WTC11 (cell line): ENCODE data around the gene SGCD. TPM values are rescaled to one million over a fixed set of nuclear protein-coding genes. Genes with fewer than 3 reads are reported as not detected.

Experiments used
- ATAC-seq: fragments of 200-7000 bp; cut with Tn5 transposase; 2 replicates; pipeline ENCODE4 v1.10.0; 2021; ENCODE audit warnings: mild to moderate bottlenecking, moderate library complexity
- CTCF ChIA-PET: fragments of 300-600 bp; sonication (Branson Sonifier 250); formaldehyde crosslinking; loops from one replicate; lab custom pipeline; 2021; ENCODE audit warnings: antibody characterized with exemption; lab: Charles Lee
- POLR2A ChIA-PET: fragments of 350-600 bp; sonication (Branson Sonifier 250); formaldehyde crosslinking; loops from one replicate; lab custom pipeline; 2021; ENCODE audit warnings: antibody characterized with exemption; lab: Charles Lee
- DNase-seq: peaks from one replicate; pipeline ENCODE4 v3.0.0; 2021; ENCODE audit warnings: low spot score
- H3K27ac Mint-ChIP-seq: 2 replicates; pipeline ENCODE4 v1.8.0; 2021; ENCODE audit warnings: mixed read lengths
- H3K27me3 Mint-ChIP-seq: 2 replicates; pipeline ENCODE4 v1.8.0; 2021; ENCODE audit warnings: low read depth, mild to moderate bottlenecking, moderate library complexity, mixed read lengths
- H3K36me3 Mint-ChIP-seq: 2 replicates; pipeline ENCODE4 v1.8.0; 2021; ENCODE audit warnings: mixed read lengths
- H3K4me1 Mint-ChIP-seq: 2 replicates; pipeline ENCODE4 v1.8.0; 2022; ENCODE audit warnings: mixed read lengths
- H3K4me3 Mint-ChIP-seq: 2 replicates; pipeline ENCODE4 v1.8.0; 2021; ENCODE audit warnings: mild to moderate bottlenecking, moderate library complexity, mixed read lengths
- H3K9me3 Mint-ChIP-seq: 2 replicates; pipeline ENCODE4 v1.8.0; 2021; ENCODE audit warnings: mixed read lengths
- ATF6 ChIP-seq: sonication (generic); formaldehyde crosslinking; IDR thresholded peaks from 2 replicates; pipeline ENCODE4 v1.8.1; 2023; ENCODE audit warnings: mild to moderate bottlenecking, missing genetic modification reagents
- CREB1 ChIP-seq: sonication (generic); formaldehyde crosslinking; IDR thresholded peaks from 2 replicates; pipeline ENCODE4 v1.8.0; 2023; ENCODE audit warnings: mild to moderate bottlenecking, missing genetic modification reagents
- E2F5 ChIP-seq: sonication (generic); formaldehyde crosslinking; IDR thresholded peaks from 2 replicates; pipeline ENCODE4 v1.8.1; 2022; ENCODE audit warnings: mild to moderate bottlenecking, moderate library complexity, missing genetic modification reagents
- ELF4 ChIP-seq: sonication (generic); formaldehyde crosslinking; IDR thresholded peaks from 2 replicates; pipeline ENCODE4 v1.8.1; 2022; ENCODE audit warnings: low read depth, mild to moderate bottlenecking, moderate library complexity, missing genetic modification reagents
- FOXJ3 ChIP-seq: sonication (generic); formaldehyde crosslinking; IDR thresholded peaks from 2 replicates; pipeline ENCODE4 v1.9.0; 2021; ENCODE audit warnings: missing genetic modification reagents, mild to moderate bottlenecking, borderline replicate concordance
- GABPB1 ChIP-seq: sonication (generic); formaldehyde crosslinking; IDR thresholded peaks from 2 replicates; pipeline ENCODE4 v1.8.1; 2023; ENCODE audit warnings: mild to moderate bottlenecking, missing genetic modification reagents
- IRF2 ChIP-seq: sonication (generic); formaldehyde crosslinking; IDR thresholded peaks from 2 replicates; pipeline ENCODE4 v1.8.0; 2022; ENCODE audit warnings: low read depth, missing genetic modification reagents, borderline replicate concordance
- JUN ChIP-seq: sonication (generic); formaldehyde crosslinking; IDR thresholded peaks from 2 replicates; pipeline ENCODE4 v1.8.0; 2023; ENCODE audit warnings: mild to moderate bottlenecking, missing genetic modification reagents
- NFYB ChIP-seq: sonication (generic); formaldehyde crosslinking; conservative IDR thresholded peaks from 2 replicates; pipeline ENCODE4 v1.8.0; 2022; ENCODE audit warnings: low read depth, missing genetic modification reagents
- NR2C2 ChIP-seq: sonication (generic); formaldehyde crosslinking; IDR thresholded peaks from 2 replicates; pipeline ENCODE4 v1.8.0; 2022; ENCODE audit warnings: mild to moderate bottlenecking, missing genetic modification reagents
- NR3C1 ChIP-seq: sonication (generic); formaldehyde crosslinking; conservative IDR thresholded peaks from 2 replicates; pipeline ENCODE4 v1.8.1; 2023; ENCODE audit warnings: low read depth, mild to moderate bottlenecking, missing genetic modification reagents
- SMAD3 ChIP-seq: sonication (generic); formaldehyde crosslinking; IDR thresholded peaks from 2 replicates; pipeline ENCODE4 v1.8.0; 2022; ENCODE audit warnings: missing genetic modification reagents, mild to moderate bottlenecking, borderline replicate concordance
- SMAD4 ChIP-seq: sonication (generic); formaldehyde crosslinking; IDR thresholded peaks from 2 replicates; pipeline ENCODE4 v1.8.0; 2022; ENCODE audit warnings: mild to moderate bottlenecking, missing genetic modification reagents
- TCF7 ChIP-seq: sonication (generic); formaldehyde crosslinking; IDR thresholded peaks from 2 replicates; pipeline ENCODE4 v1.8.0; 2022; ENCODE audit warnings: mild to moderate bottlenecking, low read depth, missing genetic modification reagents, moderate library complexity
- TEAD1 ChIP-seq: sonication (generic); formaldehyde crosslinking; IDR thresholded peaks from 2 replicates; pipeline ENCODE4 v1.8.0; 2022; ENCODE audit warnings: mild to moderate bottlenecking, missing genetic modification reagents
- ZNF232 ChIP-seq: sonication (generic); formaldehyde crosslinking; IDR thresholded peaks from 2 replicates; pipeline ENCODE4 v1.8.0; 2022; ENCODE audit warnings: mild to moderate bottlenecking, missing genetic modification reagents
- ZNF416 ChIP-seq: fragments of 250-450 bp; sonication (Bioruptor Pico); IDR thresholded peaks from 2 replicates; pipeline ENCODE4 v1.9.0; 2021; ENCODE audit warnings: mild to moderate bottlenecking, inconsistent platforms
- total RNA-seq: library from RNA; stranded (reverse); gene quantifications from 3 replicates; pipeline ENCODE4 v1.2.3, GENCODE V29; 2021
- TF ChIP-seq, protein P1 (sequence below): fragments of 200-600 bp; IDR thresholded peaks from 2 replicates; pipeline ENCODE4 v1.8.0; 2022; ENCODE audit warnings: antibody characterized with exemption
- TF ChIP-seq, protein P2 (sequence below): sonication (generic); formaldehyde crosslinking; IDR thresholded peaks from 2 replicates; pipeline ENCODE4 v1.8.0; 2023; ENCODE audit warnings: missing genetic modification reagents
- TF ChIP-seq, protein P3 (sequence below): fragments of 250-450 bp; sonication (Bioruptor Pico); IDR thresholded peaks from 2 replicates; pipeline ENCODE4 v1.9.0; 2021; ENCODE audit warnings: moderate library complexity, mild to moderate bottlenecking, inconsistent platforms, borderline replicate concordance
- TF ChIP-seq, protein P4 (sequence below): sonication (generic); formaldehyde crosslinking; IDR thresholded peaks from 2 replicates; pipeline ENCODE4 v1.8.1; 2023; ENCODE audit warnings: mild to moderate bottlenecking, missing genetic modification reagents, borderline replicate concordance

The SGCD gene
- total RNA-seq, 1 experiment from 2014 or later: 0.33 TPM

- POLR2A ChIA-PET: no interaction called here
- ATAC-seq (no peak), DNase-seq (no peak)
- Mint-ChIP-seq H3K27me3 (no peaks in the 10 kb centered on the region), H3K4me1 (peaks cover 8% of the 10 kb centered on the region), H3K27ac (no peak overlapping the region), H3K4me3 (no peak overlapping the region), H3K36me3 (no peaks in the 10 kb centered on the region), H3K9me3 (no peaks in the 10 kb centered on the region)
- no peak for TF ChIP-seq CREB1 (CRISPR knock-in tag)
- TF ChIP-seq, protein P1, sequence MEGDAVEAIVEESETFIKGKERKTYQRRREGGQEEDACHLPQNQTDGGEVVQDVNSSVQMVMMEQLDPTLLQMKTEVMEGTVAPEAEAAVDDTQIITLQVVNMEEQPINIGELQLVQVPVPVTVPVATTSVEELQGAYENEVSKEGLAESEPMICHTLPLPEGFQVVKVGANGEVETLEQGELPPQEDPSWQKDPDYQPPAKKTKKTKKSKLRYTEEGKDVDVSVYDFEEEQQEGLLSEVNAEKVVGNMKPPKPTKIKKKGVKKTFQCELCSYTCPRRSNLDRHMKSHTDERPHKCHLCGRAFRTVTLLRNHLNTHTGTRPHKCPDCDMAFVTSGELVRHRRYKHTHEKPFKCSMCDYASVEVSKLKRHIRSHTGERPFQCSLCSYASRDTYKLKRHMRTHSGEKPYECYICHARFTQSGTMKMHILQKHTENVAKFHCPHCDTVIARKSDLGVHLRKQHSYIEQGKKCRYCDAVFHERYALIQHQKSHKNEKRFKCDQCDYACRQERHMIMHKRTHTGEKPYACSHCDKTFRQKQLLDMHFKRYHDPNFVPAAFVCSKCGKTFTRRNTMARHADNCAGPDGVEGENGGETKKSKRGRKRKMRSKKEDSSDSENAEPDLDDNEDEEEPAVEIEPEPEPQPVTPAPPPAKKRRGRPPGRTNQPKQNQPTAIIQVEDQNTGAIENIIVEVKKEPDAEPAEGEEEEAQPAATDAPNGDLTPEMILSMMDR: no peak
- no peak for TF ChIP-seq NR3C1
- TF ChIP-seq E2F5 (CRISPR knock-in tag): no peak
- no peak for TF ChIP-seq IRF2
- TF ChIP-seq NR2C2 (CRISPR knock-in tag): no peak
- TF ChIP-seq SMAD3: no peak
- TF ChIP-seq, protein P2, sequence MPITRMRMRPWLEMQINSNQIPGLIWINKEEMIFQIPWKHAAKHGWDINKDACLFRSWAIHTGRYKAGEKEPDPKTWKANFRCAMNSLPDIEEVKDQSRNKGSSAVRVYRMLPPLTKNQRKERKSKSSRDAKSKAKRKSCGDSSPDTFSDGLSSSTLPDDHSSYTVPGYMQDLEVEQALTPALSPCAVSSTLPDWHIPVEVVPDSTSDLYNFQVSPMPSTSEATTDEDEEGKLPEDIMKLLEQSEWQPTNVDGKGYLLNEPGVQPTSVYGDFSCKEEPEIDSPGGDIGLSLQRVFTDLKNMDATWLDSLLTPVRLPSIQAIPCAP (CRISPR knock-in tag): no peak
- no peak for TF ChIP-seq SMAD4
- no peak for TF ChIP-seq NFYB (CRISPR knock-in tag)
- no peak for TF ChIP-seq ATF6 (CRISPR knock-in tag)
- TF ChIP-seq TEAD1 (CRISPR knock-in tag): no peak
- no peak for TF ChIP-seq GABPB1 (CRISPR knock-in tag)
- TF ChIP-seq ELF4 (CRISPR knock-in tag): no peak
- no peak for TF ChIP-seq ZNF232 (CRISPR knock-in tag)
- CTCF ChIA-PET: no interaction called here
Measured at GRCh38 chr5:156277290-156277689, 49.7 kb upstream of the SGCD start.

DNA sequence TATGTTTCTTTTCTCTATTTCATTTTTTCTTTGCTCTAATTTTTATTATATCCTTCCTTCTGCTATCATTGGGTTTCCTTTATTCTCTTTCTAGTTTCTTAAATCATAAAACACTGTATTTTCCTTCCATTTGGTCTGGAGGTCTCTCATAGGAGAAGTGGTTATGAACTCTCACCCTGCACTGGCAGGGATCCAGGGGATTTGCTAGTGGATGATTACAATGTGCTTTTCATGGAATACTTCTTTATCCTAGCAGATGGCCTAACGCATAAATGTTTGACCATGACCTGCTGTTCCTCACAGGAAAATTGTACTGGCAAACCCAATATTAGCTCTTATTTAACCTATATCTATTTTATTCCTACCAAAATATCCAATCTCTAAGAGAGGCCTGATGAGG is 31.5 kb upstream of the SGCD start:
- POLR2A ChIA-PET: no interaction called here
- ATAC-seq (no peak), DNase-seq (no peak)
- TF ChIP-seq, protein P3, sequence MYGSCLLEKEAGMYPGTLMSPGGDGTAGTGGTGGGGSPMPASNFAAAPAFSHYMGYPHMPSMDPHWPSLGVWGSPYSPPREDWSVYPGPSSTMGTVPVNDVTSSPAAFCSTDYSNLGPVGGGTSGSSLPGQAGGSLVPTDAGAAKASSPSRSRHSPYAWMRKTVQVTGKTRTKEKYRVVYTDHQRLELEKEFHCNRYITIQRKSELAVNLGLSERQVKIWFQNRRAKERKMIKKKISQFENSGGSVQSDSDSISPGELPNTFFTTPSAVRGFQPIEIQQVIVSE (CRISPR knock-in tag): no peak
- TF ChIP-seq NR3C1 (no peak), ZNF416 (no peak), TCF7 (CRISPR knock-in tag) (no peak), FOXJ3 (CRISPR knock-in tag) (no peak), JUN (no peak), ZNF232 (CRISPR knock-in tag) (no peak)
- TF ChIP-seq, protein P4, sequence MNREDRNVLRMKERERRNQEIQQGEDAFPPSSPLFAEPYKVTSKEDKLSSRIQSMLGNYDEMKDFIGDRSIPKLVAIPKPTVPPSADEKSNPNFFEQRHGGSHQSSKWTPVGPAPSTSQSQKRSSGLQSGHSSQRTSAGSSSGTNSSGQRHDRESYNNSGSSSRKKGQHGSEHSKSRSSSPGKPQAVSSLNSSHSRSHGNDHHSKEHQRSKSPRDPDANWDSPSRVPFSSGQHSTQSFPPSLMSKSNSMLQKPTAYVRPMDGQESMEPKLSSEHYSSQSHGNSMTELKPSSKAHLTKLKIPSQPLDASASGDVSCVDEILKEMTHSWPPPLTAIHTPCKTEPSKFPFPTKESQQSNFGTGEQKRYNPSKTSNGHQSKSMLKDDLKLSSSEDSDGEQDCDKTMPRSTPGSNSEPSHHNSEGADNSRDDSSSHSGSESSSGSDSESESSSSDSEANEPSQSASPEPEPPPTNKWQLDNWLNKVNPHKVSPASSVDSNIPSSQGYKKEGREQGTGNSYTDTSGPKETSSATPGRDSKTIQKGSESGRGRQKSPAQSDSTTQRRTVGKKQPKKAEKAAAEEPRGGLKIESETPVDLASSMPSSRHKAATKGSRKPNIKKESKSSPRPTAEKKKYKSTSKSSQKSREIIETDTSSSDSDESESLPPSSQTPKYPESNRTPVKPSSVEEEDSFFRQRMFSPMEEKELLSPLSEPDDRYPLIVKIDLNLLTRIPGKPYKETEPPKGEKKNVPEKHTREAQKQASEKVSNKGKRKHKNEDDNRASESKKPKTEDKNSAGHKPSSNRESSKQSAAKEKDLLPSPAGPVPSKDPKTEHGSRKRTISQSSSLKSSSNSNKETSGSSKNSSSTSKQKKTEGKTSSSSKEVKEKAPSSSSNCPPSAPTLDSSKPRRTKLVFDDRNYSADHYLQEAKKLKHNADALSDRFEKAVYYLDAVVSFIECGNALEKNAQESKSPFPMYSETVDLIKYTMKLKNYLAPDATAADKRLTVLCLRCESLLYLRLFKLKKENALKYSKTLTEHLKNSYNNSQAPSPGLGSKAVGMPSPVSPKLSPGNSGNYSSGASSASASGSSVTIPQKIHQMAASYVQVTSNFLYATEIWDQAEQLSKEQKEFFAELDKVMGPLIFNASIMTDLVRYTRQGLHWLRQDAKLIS (CRISPR knock-in tag): no peak
- Mint-ChIP-seq H3K9me3 (peaks cover 4% of the 10 kb centered on the region), H3K27ac (no peak overlapping the region), H3K4me3 (no peak overlapping the region), H3K27me3 (no peaks in the 10 kb centered on the region), H3K36me3 (no peaks in the 10 kb centered on the region), H3K4me1 (no peaks in the 10 kb centered on the region)
- CTCF ChIA-PET: no interaction called here
